Measurements from ENCODE around the gene RNF123.

The RNF123 gene

GRCh38 chr3:49756036-49756435 lies 66.7 kb downstream of the RNF123 start:
- no peak for DNase-seq (ENCODE audit: low read depth in 1 of 2, low spot score in 1 of 2)
- in situ Hi-C loops (cut with HindIII; ENCODE audit: low pct_unique_long_range_greater_than_20kb, low sequenced_read_pairs): no loop called here
- TF ChIP-seq JUND (IDR thresholded peaks at IDR 0.05; ENCODE audit: low read depth): no peak

GRCh38 chr3:49757197-49757596 lies 67.8 kb downstream of the RNF123 start:
- no peak for TF ChIP-seq JUND (IDR thresholded peaks at IDR 0.05; ENCODE audit: low read depth)
- no peak for DNase-seq (ENCODE audit: low read depth in 1 of 2, low spot score in 1 of 2)
- in situ Hi-C loops (cut with HindIII; ENCODE audit: low pct_unique_long_range_greater_than_20kb, low sequenced_read_pairs): no loop called here

- DNase-seq (ENCODE audit: low read depth in 1 of 2, low spot score in 1 of 2): no peak
- no peak for TF ChIP-seq JUND (IDR thresholded peaks at IDR 0.05; ENCODE audit: low read depth)
- in situ Hi-C loops (cut with HindIII; ENCODE audit: low pct_unique_long_range_greater_than_20kb, low sequenced_read_pairs): no loop called here
Measured at GRCh38 chr3:49759226-49759625, 69.9 kb downstream of the RNF123 start.

- no peak for DNase-seq (ENCODE audit: low read depth in 1 of 2, low spot score in 1 of 2)
- no peak for TF ChIP-seq JUND (IDR thresholded peaks at IDR 0.05; ENCODE audit: low read depth)
- in situ Hi-C loops (cut with HindIII; ENCODE audit: low pct_unique_long_range_greater_than_20kb, low sequenced_read_pairs): no loop called here
Measured at GRCh38 chr3:49761661-49762060, 72.3 kb downstream of the RNF123 start.

GRCh38 chr3:49763981-49764380 lies 74.6 kb downstream of the RNF123 start:
- DNase-seq (ENCODE audit: low read depth in 1 of 2, low spot score in 1 of 2): no peak

GRCh38 chr3:49769286-49769915 lies 80.0 kb downstream of the RNF123 start:
- no peak for DNase-seq (ENCODE audit: low read depth in 1 of 2, low spot score in 1 of 2)
- in situ Hi-C loops (cut with HindIII; ENCODE audit: low pct_unique_long_range_greater_than_20kb, low sequenced_read_pairs): no loop called here
- no peak for TF ChIP-seq JUND (IDR thresholded peaks at IDR 0.05; ENCODE audit: low read depth)

More at GRCh38 chr3:49763981-49764380, 74.6 kb downstream of the RNF123 start:
- in situ Hi-C loops (cut with HindIII; ENCODE audit: low pct_unique_long_range_greater_than_20kb, low sequenced_read_pairs): no loop called here
- TF ChIP-seq JUND (IDR thresholded peaks at IDR 0.05; ENCODE audit: low read depth): no peak

- TF ChIP-seq JUND (IDR thresholded peaks at IDR 0.05; ENCODE audit: low read depth): no peak
- in situ Hi-C loops (cut with HindIII; ENCODE audit: low pct_unique_long_range_greater_than_20kb, low sequenced_read_pairs): no loop called here
- DNase-seq (ENCODE audit: low read depth in 1 of 2, low spot score in 1 of 2): no peak
Measured at GRCh38 chr3:49769926-49770325, 80.6 kb downstream of the RNF123 start.

Measured in T47D (cell line).